ENCODE measurements around the gene CNRIP1. TPM values are rescaled to one million over a fixed set of nuclear protein-coding genes. Genes with fewer than 3 reads are reported as not detected.

CNRIP1 gene
- total RNA-seq, 1 donor, result not detected

Other genes with a start within 250 kb of the CNRIP1 start
- gene PNO1, start 162.1 kb downstream of the CNRIP1 start, total RNA-seq, result 16.5 TPM
- gene PPP3R1, start 67.4 kb downstream of the CNRIP1 start, total RNA-seq, result 62.1 TPM
- 474 TPM for gene PLEK, start 45.3 kb upstream of the CNRIP1 start, total RNA-seq
- 0.52 TPM for gene FBXO48, start 147.3 kb upstream of the CNRIP1 start, total RNA-seq
- gene APLF, start 147.6 kb upstream of the CNRIP1 start, total RNA-seq, result 11.2 TPM

Measured in mononuclear cell (primary cell).